Upper lobe of left lung (tissue), 6 donors: Measurements from ENCODE around the gene ALDH3B2. TPM values are rescaled to one million over a fixed set of nuclear protein-coding genes. Genes with fewer than 3 reads are reported as not detected.
"Not testable (repeated sequence)": the region's sequence is repeated elsewhere in the genome, so short reads cannot be mapped to it uniquely, and the experiment has no call there.

ENCODE experiments used
- ATAC-seq, 2 donors: fragments of 200-7000 bp; cut with Tn5 transposase; one replicate each; pipeline ENCODE4 v1.9.1; 2022; ENCODE audit warnings: mild to moderate bottlenecking in 2 of 2, moderate library complexity in 2 of 2; ENCODE audit not compliant: low FRiP score in 2 of 2
- DNase-seq, 2 donors: peaks; one replicate each; pipeline ENCODE4 v3.0.0-alpha.2; 2019 to 2020
- H3K27ac ChIP-seq, 4 donors: fragments of 200-600 bp; sonication (generic); one replicate each; pipeline ENCODE4 v1.5.1; 2016 to 2019
- H3K27me3 ChIP-seq, 4 donors: fragments of 200-600 bp; sonication (generic); one replicate each; pipeline ENCODE4 v1.5.1; 2017 to 2019
- H3K36me3 ChIP-seq, 4 donors: fragments of 200-600 bp; sonication (generic); one replicate each; pipeline ENCODE4 v1.5.1; 2016 to 2019
- H3K4me1 ChIP-seq, 4 donors: fragments of 200-600 bp; sonication (generic); one replicate each; pipeline ENCODE4 v1.5.1; 2018 to 2019
- H3K4me3 ChIP-seq, 4 donors: fragments of 200-600 bp; sonication (generic); one replicate each; pipeline ENCODE4 v1.5.1; 2017 to 2019; ENCODE audit warnings: mild to moderate bottlenecking in 2 of 4, moderate library complexity in 1 of 4
- H3K9me3 ChIP-seq, 4 donors: fragments of 200-600 bp; sonication (generic); one replicate each; pipeline ENCODE4 v1.5.1; 2018 to 2019
- CTCF ChIP-seq, 6 experiments: fragments of 450-650 bp in 4 of 6; fragments of 200-600 bp in 2 of 6; sonication (generic) in 2 of 6; IDR thresholded peaks; one replicate each; pipeline ENCODE4 v1.5.1; 2016 to 2019; ENCODE audit warnings: antibody characterized with exemption in 6 of 6
- EP300 ChIP-seq, 4 donors: sonication (generic); formaldehyde crosslinking; IDR thresholded peaks; one replicate each; pipeline ENCODE4 v1.5.1; 2017; ENCODE audit warnings: antibody characterized with exemption in 4 of 4, control low read depth in 2 of 4
- POLR2A ChIP-seq, 4 donors: fragments of 450-650 bp; IDR thresholded peaks; one replicate each; pipeline ENCODE4 v1.5.1; 2016 to 2017; ENCODE audit warnings: antibody characterized with exemption in 4 of 4, mild to moderate bottlenecking in 2 of 4
- POLR2AphosphoS5 ChIP-seq, 2 donors: sonication (generic); formaldehyde crosslinking; IDR thresholded peaks; one replicate each; pipeline ENCODE4 v1.5.1; 2017; ENCODE audit warnings: antibody characterized with exemption in 2 of 2
- WGBS, 2 donors: methylation state at CpG; one replicate each; pipeline ENCODE4 v1.1.5; 2017 to 2018; 5-methylcytosine and 5-hydroxymethylcytosine counted together
- total RNA-seq, 6 donors: library from RNA; depleted of rRNA in 4 of 6; stranded (reverse); fragments of >200 nt in 4 of 6; gene quantifications; one replicate each; pipeline versions ENCODE4 v1.1.0 to v1.2.1, GENCODE V29; 2016 to 2021
- donor health status: DM: no; HTN: no; CAD: no; lungs with moderate emphysema.
- donor health status: DM: no; HTN: yes; CAD: no; lungs with severe emphysema.

The ALDH3B2 gene
- 1 to 10 TPM in 2 of 6 donors, under 1 TPM in 3, not detected in 1; 0.30 to 6.4 (median 0.86) TPM for total RNA-seq

- Histone ChIP-seq H3K4me1 (peaks cover 0 to 6% (median 5%) of the 10 kb centered on the region in 4 donors), H3K9me3 (no peaks in the 10 kb centered on the region), H3K4me3 (no peak within 1 kb of the TSS), H3K27ac (peak within 1 kb of the TSS; percentile 22 to 71 (median 25)), H3K27me3 (no peaks in the 10 kb centered on the region), H3K36me3 (no peaks in the 10 kb centered on the region)
- TF ChIP-seq POLR2AphosphoS5 (IDR thresholded peaks at IDR 0.05), result peak in 1 of 2 donors; percentile 61
- no peak for TF ChIP-seq CTCF (IDR thresholded peaks at IDR 0.05)
- peak in 1 of 4 donors; percentile 8 for TF ChIP-seq POLR2A (IDR thresholded peaks at IDR 0.05)
- no peak for TF ChIP-seq EP300 (IDR thresholded peaks at IDR 0.05)
- 71 to 73% methylated on average over 3 to 8 of the region's 8 CpGs for WGBS, 2 donors
- ATAC-seq, result peak; percentile 44 to 76
- DNase-seq, result peak in 1 of 2 donors; percentile 83
These were observed at the start of gene ALDH3B2 for GRCh38 chr11:67674442-67674871. Gene ALDH3B2, minus strand, starts transcription at chr11:67674623. Its CDS starts 7,688 bp downstream, at chr11:67666935.

- not testable (repeated sequence) for H3K4me3 ChIP-seq, H3K36me3 ChIP-seq, ATAC-seq, H3K27me3 ChIP-seq, H3K9me3 ChIP-seq, H3K4me1 ChIP-seq, DNase-seq, H3K27ac ChIP-seq
- WGBS, 2 donors, result 83 to 92% methylated on average over 9 of the region's 9 CpGs
These were observed 48.6 kb upstream of the ALDH3B2 start for GRCh38 chr11:67723036-67723435.

GRCh38 chr11:67716226-67716625 is 41.8 kb upstream of the ALDH3B2 start:
- not testable (repeated sequence) for H3K27me3 ChIP-seq, ATAC-seq, H3K4me1 ChIP-seq, DNase-seq, H3K4me3 ChIP-seq, H3K27ac ChIP-seq, H3K36me3 ChIP-seq, H3K9me3 ChIP-seq
- WGBS, 2 donors, result 77 to 84% methylated on average over 7 of the region's 7 CpGs

- DNase-seq, result peak in 1 of 2 donors; percentile 54
- not testable (repeated sequence) for H3K9me3 ChIP-seq, H3K36me3 ChIP-seq, H3K27ac ChIP-seq, H3K4me3 ChIP-seq, ATAC-seq, H3K4me1 ChIP-seq, H3K27me3 ChIP-seq
- 86% methylated on average over 7 of the region's 17 CpGs; no CpG with 5 or more reads in 1 of the 2 donors for WGBS, 2 donors
These were observed 41.4 kb upstream of the ALDH3B2 start for GRCh38 chr11:67715801-67716200.

- H3K27me3 ChIP-seq, H3K4me1 ChIP-seq, H3K36me3 ChIP-seq, H3K9me3 ChIP-seq, ATAC-seq, H3K27ac ChIP-seq, H3K4me3 ChIP-seq: not testable (repeated sequence)
- TF ChIP-seq CTCF (IDR thresholded peaks at IDR 0.05), result peak; percentile 28 to 63 (median 38)
- DNase-seq, result peak; percentile 53 to 62
- WGBS, 2 donors, result 7 to 50% methylated on average over 2 to 6 of the region's 14 CpGs
These were observed 39.6 kb upstream of the ALDH3B2 start for GRCh38 chr11:67713892-67714509.

- peak in 1 of 2 donors; percentile 81 for DNase-seq
- not testable (repeated sequence) for H3K36me3 ChIP-seq, ATAC-seq, H3K9me3 ChIP-seq, H3K27me3 ChIP-seq, H3K27ac ChIP-seq, H3K4me1 ChIP-seq
- WGBS, 2 donors, result 30% methylated on average over 2 of the region's 46 CpGs; no CpG with 5 or more reads in 1 of the 2 donors
- peak overlapping the region in 3 of 4 donors; percentile 19 to 33 (median 29) for H3K4me3 ChIP-seq
These were observed 37.3 kb upstream of the ALDH3B2 start for GRCh38 chr11:67711676-67712075.

GRCh38 chr11:67711212-67711611 is 36.8 kb upstream of the ALDH3B2 start:
- WGBS, 2 donors, result 3% methylated on average over 7 of the region's 31 CpGs; no CpG with 5 or more reads in 1 of the 2 donors
- H3K27me3 ChIP-seq, H3K36me3 ChIP-seq, H3K9me3 ChIP-seq, H3K27ac ChIP-seq, H3K4me1 ChIP-seq, ATAC-seq: not testable (repeated sequence)
- DNase-seq, result peak in 1 of 2 donors; percentile 79
- H3K4me3 ChIP-seq, result peak overlapping the region in 3 of 4 donors; percentile 19 to 33 (median 29)

GRCh38 chr11:67709806-67710205 is 35.4 kb upstream of the ALDH3B2 start:
- H3K27me3 ChIP-seq, H3K9me3 ChIP-seq, H3K4me1 ChIP-seq, H3K27ac ChIP-seq, H3K36me3 ChIP-seq, ATAC-seq, DNase-seq, H3K4me3 ChIP-seq: not testable (repeated sequence)
- 85 to 88% methylated on average over 4 to 10 of the region's 11 CpGs for WGBS, 2 donors
